ENCODE measurements around the gene AP2B1.

The AP2B1 gene

DNA sequence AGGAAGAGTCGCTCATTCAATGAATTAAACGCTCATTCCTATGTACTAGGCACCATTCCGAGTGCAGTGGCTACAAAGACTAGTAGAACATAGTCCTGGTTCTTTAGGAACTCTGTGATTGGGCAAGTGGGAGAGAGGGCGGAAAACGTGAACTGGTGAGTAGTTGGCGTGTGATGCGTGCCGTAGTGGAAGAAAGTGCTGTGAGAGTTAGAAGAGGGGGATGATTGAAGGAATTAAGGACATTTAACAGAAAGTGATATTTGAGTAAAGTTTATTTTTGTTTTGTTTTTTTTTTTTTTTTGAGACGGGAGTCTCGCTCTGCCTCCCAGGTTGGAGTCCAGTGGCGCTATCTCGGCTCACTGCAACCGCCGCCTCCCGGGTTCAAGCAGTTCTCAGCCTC, 18.6 kb upstream of the AP2B1 start:
- Histone ChIP-seq H3K4me3 (ENCODE audit: low read length in 2 of 2) (peak overlapping the region; percentile 90 to 96), H3K27ac (ENCODE audit: low read depth in 2 of 2, low read length in 2 of 2) (peak overlapping the region; percentile 81 to 87), H3K36me3 (ENCODE audit: control insufficient read depth in 2 of 2, insufficient read depth in 2 of 2, low read length in 2 of 2) (peaks cover 0 to 3% of the 10 kb centered on the region in 2 donors), H3K4me1 (ENCODE audit: control insufficient read depth in 2 of 2, insufficient read depth in 2 of 2, low read length in 2 of 2) (peaks cover 9 to 11% of the 10 kb centered on the region in 2 donors), H3K9ac (ENCODE audit: low read depth in 1 of 2, low read length in 2 of 2) (peak overlapping the region; percentile 79 to 89), H3K9me3 (ENCODE audit: control insufficient read depth in 2 of 2, low read length in 2 of 2) (no peaks in the 10 kb centered on the region), H3K27me3 (ENCODE audit: control insufficient read depth in 2 of 2, insufficient read depth in 2 of 2, low read length in 2 of 2) (no peaks in the 10 kb centered on the region)

DNA sequence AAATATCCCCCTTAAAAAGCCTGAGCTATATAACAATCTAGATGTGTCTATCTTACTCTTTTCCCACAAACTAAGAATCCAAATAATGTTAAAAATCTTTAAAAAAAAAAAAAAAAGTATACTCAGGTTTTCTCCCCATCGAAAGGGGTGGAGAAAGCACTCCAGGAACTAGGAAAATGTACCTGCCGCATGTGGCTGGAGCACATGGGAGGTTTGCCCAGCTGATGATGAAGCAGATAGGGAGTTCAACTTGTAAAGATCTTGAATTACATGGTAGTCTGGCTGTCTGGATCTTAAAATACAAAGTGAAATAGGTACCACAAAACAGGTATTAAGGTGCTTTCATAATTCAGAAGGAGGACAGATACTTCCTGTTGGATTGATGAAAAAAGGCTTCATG, 17.7 kb upstream of the AP2B1 start:
- peaks cover 0 to 4% of the 10 kb centered on the region in 2 donors for H3K36me3 ChIP-seq (ENCODE audit: control insufficient read depth in 2 of 2, insufficient read depth in 2 of 2, low read length in 2 of 2)
- H3K27ac ChIP-seq (ENCODE audit: low read depth in 2 of 2, low read length in 2 of 2) = no peak overlapping the region
- H3K9me3 ChIP-seq (ENCODE audit: control insufficient read depth in 2 of 2, low read length in 2 of 2) = no peaks in the 10 kb centered on the region
- peaks cover 9 to 11% of the 10 kb centered on the region in 2 donors for H3K4me1 ChIP-seq (ENCODE audit: control insufficient read depth in 2 of 2, insufficient read depth in 2 of 2, low read length in 2 of 2)
- H3K4me3 ChIP-seq (ENCODE audit: low read length in 2 of 2) = no peak overlapping the region
- no peak overlapping the region for H3K9ac ChIP-seq (ENCODE audit: low read depth in 1 of 2, low read length in 2 of 2)
- H3K27me3 ChIP-seq (ENCODE audit: control insufficient read depth in 2 of 2, insufficient read depth in 2 of 2, low read length in 2 of 2) = no peaks in the 10 kb centered on the region

- no peak overlapping the region for H3K9ac ChIP-seq (ENCODE audit: low read depth in 1 of 2, low read length in 2 of 2)
- no peaks in the 10 kb centered on the region for H3K9me3 ChIP-seq (ENCODE audit: control insufficient read depth in 2 of 2, low read length in 2 of 2)
- no peak overlapping the region for H3K27ac ChIP-seq (ENCODE audit: low read depth in 2 of 2, low read length in 2 of 2)
- no peaks in the 10 kb centered on the region for H3K27me3 ChIP-seq (ENCODE audit: control insufficient read depth in 2 of 2, insufficient read depth in 2 of 2, low read length in 2 of 2)
- H3K4me3 ChIP-seq (ENCODE audit: low read length in 2 of 2) = no peak overlapping the region
- peaks cover 8 to 10% of the 10 kb centered on the region in 2 donors for H3K4me1 ChIP-seq (ENCODE audit: control insufficient read depth in 2 of 2, insufficient read depth in 2 of 2, low read length in 2 of 2)
- peaks cover 6 to 11% of the 10 kb centered on the region in 2 donors for H3K36me3 ChIP-seq (ENCODE audit: control insufficient read depth in 2 of 2, insufficient read depth in 2 of 2, low read length in 2 of 2)
Observed at GRCh38 chr17:35575759-35576158, 11.4 kb upstream of the AP2B1 start.

DNA sequence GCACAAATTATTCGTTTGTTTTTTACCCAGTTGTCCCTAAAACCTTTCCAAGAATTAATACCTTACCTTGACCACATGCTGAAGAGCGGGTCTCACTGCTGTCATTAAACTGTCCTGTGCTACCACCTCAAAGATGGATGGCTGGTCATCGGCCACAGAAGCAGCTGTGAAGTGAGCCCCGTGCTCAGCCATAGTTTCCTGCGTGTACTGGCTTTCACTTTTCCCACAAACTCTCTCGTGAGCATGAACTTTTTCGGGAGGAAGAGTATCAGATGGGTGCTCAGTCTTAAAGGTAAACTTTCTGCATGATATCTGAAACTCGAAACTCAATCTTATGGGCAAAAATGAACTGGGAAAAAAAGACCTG, 9.3 kb upstream of the AP2B1 start:
- Histone ChIP-seq H3K27me3 (ENCODE audit: control insufficient read depth in 2 of 2, insufficient read depth in 2 of 2, low read length in 2 of 2) (no peaks in the 10 kb centered on the region), H3K27ac (ENCODE audit: low read depth in 2 of 2, low read length in 2 of 2) (peak overlapping the region; percentile 82 to 92), H3K4me1 (ENCODE audit: control insufficient read depth in 2 of 2, insufficient read depth in 2 of 2, low read length in 2 of 2) (peaks cover 8 to 10% of the 10 kb centered on the region in 2 donors), H3K36me3 (ENCODE audit: control insufficient read depth in 2 of 2, insufficient read depth in 2 of 2, low read length in 2 of 2) (peaks cover 6 to 11% of the 10 kb centered on the region in 2 donors), H3K9ac (ENCODE audit: low read depth in 1 of 2, low read length in 2 of 2) (peak overlapping the region; percentile 89 to 97), H3K4me3 (ENCODE audit: low read length in 2 of 2) (peak overlapping the region; percentile 90 to 95), H3K9me3 (ENCODE audit: control insufficient read depth in 2 of 2, low read length in 2 of 2) (no peaks in the 10 kb centered on the region)

DNA sequence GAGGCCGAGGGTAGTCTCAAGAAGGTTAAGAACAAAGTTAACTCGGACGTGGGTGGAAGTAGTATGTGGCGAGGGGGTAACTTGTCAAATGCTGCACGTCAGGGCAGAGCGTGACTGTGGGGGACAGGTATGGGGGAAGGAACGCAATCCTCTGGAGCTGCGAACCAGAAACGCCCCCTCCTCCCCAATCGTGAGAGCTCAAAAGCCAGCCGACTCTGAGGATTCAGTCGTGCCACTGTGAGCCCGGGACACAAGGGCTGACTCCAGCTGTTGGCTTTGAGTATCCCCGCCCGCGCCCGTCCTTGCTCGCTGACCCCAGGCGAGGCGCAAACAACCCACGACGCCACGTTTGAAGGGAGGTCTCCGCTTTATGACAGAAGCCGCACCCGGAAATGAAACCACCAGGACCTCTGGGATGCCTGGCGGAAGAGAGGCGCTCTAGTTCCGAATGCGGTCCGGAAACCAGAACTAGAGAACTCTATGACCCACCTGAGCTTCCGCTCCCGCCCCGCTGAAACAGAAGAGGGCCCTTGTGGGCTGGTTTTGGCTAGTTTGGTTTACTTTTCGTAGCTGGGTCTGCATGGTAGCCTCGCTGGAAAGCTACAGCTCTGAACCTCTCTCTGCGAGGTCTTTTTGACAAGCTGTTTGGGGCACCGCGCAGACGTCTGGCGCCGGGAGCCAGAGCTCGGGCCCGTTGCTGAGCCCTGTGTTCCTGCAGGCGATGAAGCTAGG, 8.8 kb upstream of the AP2B1 start, which contains the start of gene PEX12:
Gene PEX12 (minus strand): TSS at position 375 of the 732 bp plus-strand sequence. CDS start 550 bp downstream, outside the sequence.
- Histone ChIP-seq H3K9ac (ENCODE audit: low read depth in 1 of 2, low read length in 2 of 2) (peak within 1 kb of the TSS; percentile 89 to 97), H3K4me1 (ENCODE audit: control insufficient read depth in 2 of 2, insufficient read depth in 2 of 2, low read length in 2 of 2) (peaks cover 8 to 10% of the 10 kb centered on the region in 2 donors), H3K27ac (ENCODE audit: low read depth in 2 of 2, low read length in 2 of 2) (peak within 1 kb of the TSS; percentile 82 to 92), H3K9me3 (ENCODE audit: control insufficient read depth in 2 of 2, low read length in 2 of 2) (no peaks in the 10 kb centered on the region), H3K4me3 (ENCODE audit: low read length in 2 of 2) (peak within 1 kb of the TSS; percentile 90 to 95), H3K36me3 (ENCODE audit: control insufficient read depth in 2 of 2, insufficient read depth in 2 of 2, low read length in 2 of 2) (peaks cover 6 to 10% of the 10 kb centered on the region in 2 donors), H3K27me3 (ENCODE audit: control insufficient read depth in 2 of 2, insufficient read depth in 2 of 2, low read length in 2 of 2) (no peaks in the 10 kb centered on the region)

DNA sequence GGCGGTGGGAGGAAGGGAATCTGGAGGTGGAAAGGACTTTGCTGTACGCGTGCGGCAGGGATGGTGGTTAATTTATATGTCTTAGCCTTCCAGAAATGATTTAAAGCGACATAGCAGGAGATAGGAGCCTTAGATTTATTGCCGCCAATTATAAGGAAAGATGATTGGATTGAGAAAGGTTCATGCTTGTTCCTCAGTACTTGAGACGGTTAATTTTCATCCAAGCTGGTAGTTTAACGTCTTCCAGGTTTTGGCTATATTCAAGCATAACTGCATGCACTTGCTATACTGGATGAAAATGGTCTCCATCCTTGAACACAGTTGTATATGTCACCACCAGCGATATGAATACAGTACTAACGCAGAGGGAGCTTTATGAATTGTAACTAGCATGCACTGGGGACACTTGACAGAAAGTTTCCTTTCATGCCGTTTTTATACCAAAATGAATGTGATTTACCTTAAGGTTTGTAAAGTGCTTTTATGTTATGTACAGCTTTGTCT, 8.1 kb upstream of the AP2B1 start:
- H3K27ac ChIP-seq (ENCODE audit: low read depth in 2 of 2, low read length in 2 of 2) = peak overlapping the region; percentile 82 to 92
- peak overlapping the region; percentile 90 to 95 for H3K4me3 ChIP-seq (ENCODE audit: low read length in 2 of 2)
- H3K9me3 ChIP-seq (ENCODE audit: control insufficient read depth in 2 of 2, low read length in 2 of 2) = no peaks in the 10 kb centered on the region
- H3K36me3 ChIP-seq (ENCODE audit: control insufficient read depth in 2 of 2, insufficient read depth in 2 of 2, low read length in 2 of 2) = peaks cover 6 to 7% of the 10 kb centered on the region in 2 donors
- peak overlapping the region; percentile 89 to 97 for H3K9ac ChIP-seq (ENCODE audit: low read depth in 1 of 2, low read length in 2 of 2)
- peaks cover 8 to 10% of the 10 kb centered on the region in 2 donors for H3K4me1 ChIP-seq (ENCODE audit: control insufficient read depth in 2 of 2, insufficient read depth in 2 of 2, low read length in 2 of 2)
- H3K27me3 ChIP-seq (ENCODE audit: control insufficient read depth in 2 of 2, insufficient read depth in 2 of 2, low read length in 2 of 2) = no peaks in the 10 kb centered on the region

DNA sequence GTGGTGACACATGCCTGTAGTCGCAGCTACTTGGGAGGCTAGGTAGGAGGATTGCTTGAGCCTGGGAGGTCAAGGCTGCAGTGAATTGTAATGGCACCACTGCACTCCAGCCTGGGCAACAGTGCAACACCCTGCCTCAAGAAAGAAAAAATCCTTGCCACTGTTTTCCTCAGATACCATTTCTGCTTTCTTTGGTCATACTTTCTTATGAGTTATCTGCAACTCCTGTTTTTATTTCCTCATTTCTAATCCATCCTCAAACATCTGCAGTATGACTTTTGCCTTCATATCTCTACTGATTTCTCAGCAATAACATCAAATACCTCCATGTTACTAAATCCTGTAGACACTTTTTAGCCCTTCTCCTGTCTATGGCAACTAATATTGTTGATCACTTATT, 3.1 kb upstream of the AP2B1 start:
- no peaks in the 10 kb centered on the region for H3K9me3 ChIP-seq (ENCODE audit: control insufficient read depth in 2 of 2, low read length in 2 of 2)
- no peaks in the 10 kb centered on the region for H3K27me3 ChIP-seq (ENCODE audit: control insufficient read depth in 2 of 2, insufficient read depth in 2 of 2, low read length in 2 of 2)
- H3K4me1 ChIP-seq (ENCODE audit: control insufficient read depth in 2 of 2, insufficient read depth in 2 of 2, low read length in 2 of 2) = peaks cover 10 to 13% of the 10 kb centered on the region in 2 donors
- H3K9ac ChIP-seq (ENCODE audit: low read depth in 1 of 2, low read length in 2 of 2) = no peak overlapping the region
- no peak overlapping the region for H3K4me3 ChIP-seq (ENCODE audit: low read length in 2 of 2)
- no peak overlapping the region for H3K27ac ChIP-seq (ENCODE audit: low read depth in 2 of 2, low read length in 2 of 2)
- H3K36me3 ChIP-seq (ENCODE audit: control insufficient read depth in 2 of 2, insufficient read depth in 2 of 2, low read length in 2 of 2) = no peaks in the 10 kb centered on the region

DNA sequence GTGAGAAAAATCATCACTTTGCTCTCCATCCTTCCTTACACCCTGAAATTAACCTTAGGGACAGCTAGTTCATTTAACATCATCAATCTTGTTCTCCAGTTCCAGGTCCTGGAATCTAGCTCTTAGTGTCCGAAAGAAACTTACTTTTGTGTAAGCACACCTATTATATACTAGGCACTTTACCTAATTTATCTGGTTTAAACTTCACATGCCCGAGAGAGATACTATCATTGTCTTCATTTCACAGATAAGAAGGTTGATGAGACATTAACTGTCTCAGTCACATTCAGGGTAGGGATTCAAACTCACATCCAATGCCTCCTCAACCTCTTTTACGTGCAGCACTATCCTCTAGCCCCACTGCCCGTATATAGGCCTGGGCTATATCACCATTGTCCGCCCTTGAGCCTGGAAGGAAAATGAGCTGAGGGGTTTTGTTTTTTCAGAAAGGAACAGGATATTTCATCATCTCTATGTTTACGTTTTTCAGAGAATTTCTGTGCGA, 501 bp upstream of the AP2B1 start:
- no peaks in the 10 kb centered on the region for H3K9me3 ChIP-seq (ENCODE audit: control insufficient read depth in 2 of 2, low read length in 2 of 2)
- no peaks in the 10 kb centered on the region for H3K36me3 ChIP-seq (ENCODE audit: control insufficient read depth in 2 of 2, insufficient read depth in 2 of 2, low read length in 2 of 2)
- peak overlapping the region; percentile 93 to 99 for H3K27ac ChIP-seq (ENCODE audit: low read depth in 2 of 2, low read length in 2 of 2)
- H3K9ac ChIP-seq (ENCODE audit: low read depth in 1 of 2, low read length in 2 of 2) = peak overlapping the region; percentile 89 to 100
- H3K4me1 ChIP-seq (ENCODE audit: control insufficient read depth in 2 of 2, insufficient read depth in 2 of 2, low read length in 2 of 2) = peaks cover 14 to 16% of the 10 kb centered on the region in 2 donors
- no peaks in the 10 kb centered on the region for H3K27me3 ChIP-seq (ENCODE audit: control insufficient read depth in 2 of 2, insufficient read depth in 2 of 2, low read length in 2 of 2)
- peak overlapping the region; percentile 88 to 100 for H3K4me3 ChIP-seq (ENCODE audit: low read length in 2 of 2)

DNA sequence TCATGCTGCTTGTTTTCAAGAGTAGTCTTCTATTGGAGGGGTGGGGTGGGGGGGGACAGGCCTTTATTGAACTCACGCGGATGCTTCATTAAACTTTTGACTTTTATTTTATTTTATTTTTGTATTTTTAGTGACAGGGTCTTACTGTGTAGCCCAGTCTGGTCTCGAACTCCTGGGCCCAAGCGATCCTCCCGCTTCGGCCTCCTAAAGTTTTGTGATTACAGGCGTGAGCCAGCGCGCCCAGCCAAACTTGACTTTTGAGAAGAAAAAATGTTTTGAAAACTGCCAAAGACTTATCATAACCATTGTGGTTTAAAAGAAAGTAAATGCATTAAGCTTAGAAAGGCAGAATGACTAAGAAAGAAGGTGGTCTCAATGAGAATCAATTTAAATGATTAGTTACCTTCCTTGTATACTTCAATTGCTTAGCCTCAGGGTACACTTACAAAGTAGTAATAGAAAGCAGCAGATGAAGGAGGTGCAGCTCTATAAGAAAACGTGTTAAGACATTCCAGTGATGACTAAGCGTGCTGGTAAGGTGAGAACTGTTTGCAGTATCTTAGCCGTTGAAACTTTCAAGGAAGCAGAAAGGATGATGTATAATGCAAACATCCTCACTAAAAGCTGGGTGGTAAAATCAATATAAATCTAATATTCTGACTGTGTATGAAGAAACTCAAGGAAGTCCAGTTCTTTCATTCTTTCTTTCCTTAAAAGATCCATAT, 1.2 kb downstream of the AP2B1 start:
- Histone ChIP-seq H3K4me3 (ENCODE audit: low read length in 2 of 2) (peak overlapping the region; percentile 88 to 100), H3K27ac (ENCODE audit: low read depth in 2 of 2, low read length in 2 of 2) (peak overlapping the region in 1 of 2 donors; percentile 93), H3K9ac (ENCODE audit: low read depth in 1 of 2, low read length in 2 of 2) (peak overlapping the region in 1 of 2 donors; percentile 89), H3K36me3 (ENCODE audit: control insufficient read depth in 2 of 2, insufficient read depth in 2 of 2, low read length in 2 of 2) (no peaks in the 10 kb centered on the region), H3K9me3 (ENCODE audit: control insufficient read depth in 2 of 2, low read length in 2 of 2) (no peaks in the 10 kb centered on the region), H3K27me3 (ENCODE audit: control insufficient read depth in 2 of 2, insufficient read depth in 2 of 2, low read length in 2 of 2) (no peaks in the 10 kb centered on the region), H3K4me1 (ENCODE audit: control insufficient read depth in 2 of 2, insufficient read depth in 2 of 2, low read length in 2 of 2) (peaks cover 14 to 16% of the 10 kb centered on the region in 2 donors)

GRCh38 chr17:35596072-35596471, 8.9 kb downstream of the AP2B1 start:
- H3K27ac ChIP-seq (ENCODE audit: low read depth in 2 of 2, low read length in 2 of 2) = no peak overlapping the region
- H3K36me3 ChIP-seq (ENCODE audit: control insufficient read depth in 2 of 2, insufficient read depth in 2 of 2, low read length in 2 of 2) = peaks cover 29 to 38% of the 10 kb centered on the region in 2 donors
- no peaks in the 10 kb centered on the region for H3K9me3 ChIP-seq (ENCODE audit: control insufficient read depth in 2 of 2, low read length in 2 of 2)

More at GRCh38 chr17:35596072-35596471, 8.9 kb downstream of the AP2B1 start:
- Histone ChIP-seq H3K4me1 (ENCODE audit: control insufficient read depth in 2 of 2, insufficient read depth in 2 of 2, low read length in 2 of 2) (no peaks in the 10 kb centered on the region), H3K4me3 (ENCODE audit: low read length in 2 of 2) (no peak overlapping the region), H3K27me3 (ENCODE audit: control insufficient read depth in 2 of 2, insufficient read depth in 2 of 2, low read length in 2 of 2) (no peaks in the 10 kb centered on the region), H3K9ac (ENCODE audit: low read depth in 1 of 2, low read length in 2 of 2) (no peak overlapping the region)
